CD4-positive, alpha-beta T cell treated with Interleukin-4 for 1 hour (primary cell): ENCODE data around the gene RAB11A.

Experiments used
- DNase-seq, 2 donors: peaks; one replicate each; pipeline ENCODE4 v3.0.0-alpha.2; 2020 to 2022

Gene RAB11A

DNA sequence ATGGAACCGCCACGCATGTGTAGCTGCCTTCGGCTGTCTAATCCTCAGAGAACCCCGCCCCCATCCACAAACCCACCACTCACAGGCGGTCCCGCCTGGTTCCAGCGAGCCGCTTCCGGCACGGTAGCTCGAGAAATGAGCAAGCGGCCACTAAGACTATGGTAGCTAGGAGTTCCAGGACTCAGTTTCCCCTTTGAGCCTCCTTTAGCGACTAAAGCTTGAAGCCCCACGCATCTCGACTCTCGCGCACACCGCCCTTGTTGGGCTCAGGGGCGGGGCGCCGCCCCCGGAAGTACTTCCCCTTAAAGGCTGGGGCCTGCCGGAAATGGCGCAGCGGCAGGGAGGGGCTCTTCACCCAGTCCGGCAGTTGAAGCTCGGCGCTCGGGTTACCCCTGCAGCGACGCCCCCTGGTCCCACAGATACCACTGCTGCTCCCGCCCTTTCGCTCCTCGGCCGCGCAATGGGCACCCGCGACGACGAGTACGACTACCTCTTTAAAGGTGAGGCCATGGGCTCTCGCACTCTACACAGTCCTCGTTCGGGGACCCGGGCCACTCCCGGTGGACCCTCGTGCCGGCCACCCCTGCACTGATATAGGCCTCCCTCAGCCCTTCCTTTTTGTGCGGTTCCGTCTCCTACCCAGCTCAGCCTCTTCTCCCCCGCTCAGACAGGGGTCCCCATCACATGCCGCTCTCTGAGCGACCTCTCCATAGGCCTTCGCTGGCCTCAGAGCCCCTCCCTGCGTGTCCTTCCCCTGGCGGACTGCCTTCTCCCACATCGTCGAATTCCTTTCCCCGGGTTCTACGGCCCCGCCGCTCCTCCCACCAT lies at the start of gene RAB11A:
Gene RAB11A, plus strand, starts transcription at position 366 of the 828 bp plus-strand sequence. Its CDS starts 95 bp downstream, at position 461.
- peak; percentile 95 to 96 for DNase-seq

- DNase-seq: no peak
These were observed 49.7 kb upstream of the RAB11A start for GRCh38 chr15:65819563-65819960.

GRCh38 chr15:65821070-65821469 lies 48.2 kb upstream of the RAB11A start:
- no peak for DNase-seq

GRCh38 chr15:65822316-65822715 lies 47.0 kb upstream of the RAB11A start:
- DNase-seq: no peak

GRCh38 chr15:65824031-65824743 lies 45.1 kb upstream of the RAB11A start:
- DNase-seq: peak in 1 of 2 donors; percentile 31

DNA sequence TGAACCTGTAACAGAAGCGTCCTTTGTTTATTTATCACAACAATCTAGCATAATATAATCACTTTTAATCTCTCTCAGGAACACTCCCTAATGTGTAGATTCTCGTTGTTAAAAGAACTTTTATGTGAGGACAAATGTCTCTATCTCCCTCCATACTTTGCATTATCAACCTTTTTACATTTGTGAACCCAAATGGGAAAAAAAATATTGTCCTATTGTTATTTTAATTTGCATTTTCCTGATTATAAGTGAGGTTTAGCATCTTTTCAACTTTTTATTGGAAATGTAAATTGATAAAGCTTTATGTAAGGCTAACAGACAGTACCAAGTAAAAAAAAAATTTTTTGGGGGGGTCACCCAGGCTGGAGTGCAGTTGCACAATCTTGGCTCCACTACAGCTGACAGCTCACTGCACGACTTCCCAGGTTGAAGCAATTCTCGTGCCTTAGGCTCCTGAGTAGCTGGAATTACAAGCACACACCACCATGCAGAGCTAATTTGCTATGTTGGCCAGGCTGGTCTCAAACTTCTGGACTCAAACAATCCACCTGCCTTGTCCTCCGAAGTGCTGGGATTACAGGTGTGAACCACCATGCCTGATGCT lies 44.2 kb upstream of the RAB11A start:
- DNase-seq: no peak

GRCh38 chr15:65827065-65827464 lies 42.2 kb upstream of the RAB11A start:
- DNase-seq: peak in 1 of 2 donors; percentile 45

DNA sequence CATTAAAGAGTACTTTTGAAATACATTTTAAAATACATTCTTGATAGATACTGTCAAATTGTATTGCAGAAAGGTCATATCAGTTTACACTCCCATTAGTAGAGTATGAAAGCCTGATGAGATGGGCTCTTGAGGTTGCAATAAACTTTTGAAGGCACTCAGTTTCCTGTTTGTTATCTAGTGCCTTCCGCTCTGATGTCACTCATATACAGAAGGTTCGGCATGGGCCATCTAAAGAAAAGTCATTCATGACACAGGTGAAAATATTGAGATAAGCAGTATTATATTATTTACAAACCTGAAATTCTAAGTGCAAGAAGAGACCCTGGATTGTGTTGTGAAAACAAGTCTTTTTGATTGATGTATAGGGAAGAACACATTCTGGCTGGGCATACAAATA lies 40.7 kb upstream of the RAB11A start:
- DNase-seq: peak; percentile 58 to 86

- DNase-seq: peak; percentile 39 to 76
These were observed 40.0 kb upstream of the RAB11A start for GRCh38 chr15:65829130-65829764.

DNA sequence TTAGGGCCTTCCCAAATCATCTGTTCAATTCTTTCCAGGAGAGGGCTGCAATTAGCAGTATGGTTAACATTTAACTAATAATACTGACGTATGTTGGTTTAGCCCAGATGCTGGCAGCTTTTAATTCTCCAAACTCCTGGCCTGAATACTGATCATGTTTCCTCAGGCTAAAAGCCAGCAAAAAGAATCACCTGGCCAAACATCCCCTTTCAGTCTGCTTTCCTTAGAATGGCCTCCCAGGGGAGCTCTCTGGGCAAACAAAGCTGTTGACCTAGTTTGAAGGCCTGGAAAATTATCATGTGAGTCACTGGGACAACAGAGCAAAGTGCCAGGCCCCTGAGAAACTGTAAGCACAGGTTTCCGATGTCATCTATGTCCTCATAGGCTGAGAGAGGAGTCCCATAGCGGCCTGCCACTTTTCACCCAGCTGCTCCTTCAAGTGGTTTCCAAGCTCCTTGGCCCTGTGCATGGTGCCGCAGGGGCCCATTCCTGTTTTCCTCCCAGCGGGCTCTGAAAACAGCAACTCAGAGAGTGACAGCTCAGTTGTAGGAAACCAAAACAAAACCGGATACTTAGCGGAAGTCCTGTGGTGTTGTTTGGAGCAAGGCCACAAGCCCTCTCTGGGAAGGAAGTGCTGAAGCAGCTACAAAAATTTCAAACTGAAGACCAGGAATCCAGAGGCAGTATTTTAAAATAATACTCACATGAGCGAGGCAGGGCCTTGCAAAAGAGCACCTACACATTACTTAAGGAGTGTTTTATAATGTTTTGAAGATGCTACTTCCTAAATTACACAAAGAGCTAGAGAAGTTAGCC lies 36.5 kb upstream of the RAB11A start:
- peak; percentile 52 to 70 for DNase-seq

GRCh38 chr15:65833501-65834205 lies 35.6 kb upstream of the RAB11A start:
- DNase-seq: peak in 1 of 2 donors; percentile 24

GRCh38 chr15:65834603-65835282 lies 34.5 kb upstream of the RAB11A start:
- no peak for DNase-seq

DNA sequence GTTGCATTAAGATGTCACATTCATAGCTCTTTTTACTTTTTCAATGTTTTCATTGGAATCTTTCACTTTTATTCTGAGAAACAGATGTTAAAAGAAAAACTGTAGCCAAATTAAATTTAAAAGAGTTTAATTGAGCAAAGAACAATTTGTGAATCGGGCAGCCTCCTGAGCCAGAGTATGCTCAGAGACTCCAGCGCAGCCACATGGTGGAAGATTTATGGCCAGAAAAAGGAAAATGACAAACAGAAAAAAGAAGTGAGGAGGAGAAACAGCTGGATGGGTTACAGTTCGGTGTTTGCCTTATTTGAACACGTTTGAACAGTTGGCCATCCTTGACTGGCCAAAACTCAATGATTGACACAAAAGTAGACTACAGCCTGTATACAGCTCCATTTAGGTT lies 33.8 kb upstream of the RAB11A start:
- no peak for DNase-seq

GRCh38 chr15:65836665-65837064 lies 32.6 kb upstream of the RAB11A start:
- DNase-seq: peak in 1 of 2 donors; percentile 35

- DNase-seq: no peak
These were observed 31.7 kb upstream of the RAB11A start for GRCh38 chr15:65837301-65838294.

- no peak for DNase-seq
These were observed 29.9 kb upstream of the RAB11A start for GRCh38 chr15:65839354-65839901.

DNA sequence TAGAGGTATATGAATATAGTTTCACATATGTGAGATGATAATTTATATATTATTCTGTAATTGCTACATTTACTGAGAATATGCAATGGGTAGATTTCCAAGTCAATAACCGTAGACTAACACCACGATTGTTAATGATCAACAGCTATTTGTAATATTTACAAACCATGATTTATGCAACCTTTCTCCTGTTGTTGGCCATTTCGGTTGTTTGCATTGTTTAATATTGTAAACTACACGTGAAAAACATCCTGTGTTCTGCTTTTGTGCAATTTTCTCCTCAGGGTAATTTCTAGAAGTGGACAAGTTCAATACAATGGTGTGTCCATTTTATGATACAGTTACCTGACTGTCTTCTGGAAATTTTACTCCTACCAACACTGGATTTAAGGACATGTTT lies 29.3 kb upstream of the RAB11A start:
- DNase-seq: no peak

GRCh38 chr15:65841121-65841930 lies 28.0 kb upstream of the RAB11A start:
- DNase-seq: no peak
